NCI-H526 treated with DMSO at 0.1 percent for 48 hours (cell line): ENCODE results near the gene CETP.
"Not testable (repeated sequence)": the region's sequence is repeated elsewhere in the genome, so short reads cannot be mapped to it uniquely, and the experiment has no call there.

Experiments used
- DNase-seq: peaks from one replicate; lab custom pipeline; 2025; lab: John Stamatoyannopoulos, UW

The CETP gene

GRCh38 chr16:56982695-56983094 is 20.9 kb downstream of the CETP start:
- no peak for DNase-seq

GRCh38 chr16:56983211-56983751 is 21.5 kb downstream of the CETP start:
- no peak for DNase-seq

GRCh38 chr16:56984639-56985038 is 22.9 kb downstream of the CETP start:
- no peak for DNase-seq

- no peak for DNase-seq
Measured at GRCh38 chr16:56985288-56985961, 23.7 kb downstream of the CETP start.

- DNase-seq, result no peak
Measured at GRCh38 chr16:56985962-56986360, 24.2 kb downstream of the CETP start.

- no peak for DNase-seq
Measured at GRCh38 chr16:56986361-56986760, 24.6 kb downstream of the CETP start.

- DNase-seq, result not testable (repeated sequence)
Measured at GRCh38 chr16:56986908-56987307, 25.2 kb downstream of the CETP start.

GRCh38 chr16:56987692-56988091 is 25.9 kb downstream of the CETP start:
- no peak for DNase-seq

- DNase-seq, result no peak
Measured at GRCh38 chr16:56988161-56988947, 26.6 kb downstream of the CETP start.

GRCh38 chr16:56988948-56989945 is 27.5 kb downstream of the CETP start, which contains the start of gene NLRC5:
TSS of gene NLRC5 (plus strand) at chr16:56989557. CDS start at chr16:57020713, 31,156 bp downstream.
- DNase-seq, result peak; percentile 56

GRCh38 chr16:56989988-56990387 is 28.2 kb downstream of the CETP start:
- DNase-seq, result no peak

GRCh38 chr16:56990407-56991286 is 28.9 kb downstream of the CETP start:
- DNase-seq, result no peak

- not testable (repeated sequence) for DNase-seq
Measured at GRCh38 chr16:56992431-56992830, 30.7 kb downstream of the CETP start.

- no peak for DNase-seq
Measured at GRCh38 chr16:56993204-56993603, 31.5 kb downstream of the CETP start.

- DNase-seq, result no peak
Measured at GRCh38 chr16:56994311-56994710, 32.6 kb downstream of the CETP start.

- DNase-seq, result no peak
Measured at GRCh38 chr16:56995136-56995805, 33.5 kb downstream of the CETP start.

- DNase-seq, result no peak
Measured at GRCh38 chr16:56997264-56997663, 35.5 kb downstream of the CETP start.

- no peak for DNase-seq
Measured at GRCh38 chr16:56997931-56998330, 36.2 kb downstream of the CETP start.

GRCh38 chr16:56998352-56998751 is 36.6 kb downstream of the CETP start:
- no peak for DNase-seq

- no peak for DNase-seq
Measured at GRCh38 chr16:56998861-56999260, 37.1 kb downstream of the CETP start.
